Trophoblast cell (in vitro differentiated cells and primary cell): ENCODE results near the gene SLC30A3.

Source experiments
- DNase-seq, 2 donors: peaks; one replicate each; pipeline ENCODE4 v3.0.0-alpha.2; 2016
- H2AFZ ChIP-seq: 2 replicates; pipeline ENCODE4 v1.6.1; 2013; ENCODE audit warnings: low read length, moderate library complexity, mild to moderate bottlenecking; ENCODE audit not compliant: insufficient read depth, poor library complexity
- H2AK5ac ChIP-seq: 2 replicates; pipeline ENCODE4 v1.6.1; 2013; ENCODE audit warnings: mild to moderate bottlenecking, low read length
- H2BK120ac ChIP-seq: 2 replicates; pipeline ENCODE4 v1.6.1; 2013; ENCODE audit warnings: low read length, mild to moderate bottlenecking, moderate library complexity; ENCODE audit not compliant: insufficient read depth, poor library complexity
- H2BK12ac ChIP-seq: 2 replicates; pipeline ENCODE4 v1.6.1; 2013; ENCODE audit warnings: mild to moderate bottlenecking, low read length, moderate library complexity
- H2BK5ac ChIP-seq: 2 replicates; pipeline ENCODE4 v1.6.1; 2013; ENCODE audit warnings: low read length, low read depth, moderate library complexity, mild to moderate bottlenecking; ENCODE audit not compliant: poor library complexity
- H3K14ac ChIP-seq: 2 replicates; pipeline ENCODE4 v1.6.1; 2013; ENCODE audit warnings: mild to moderate bottlenecking, low read length
- H3K18ac ChIP-seq: 2 replicates; pipeline ENCODE4 v1.6.1; 2013; ENCODE audit warnings: mild to moderate bottlenecking, low read length
- H3K23ac ChIP-seq: 2 replicates; pipeline ENCODE4 v1.6.1; 2013; ENCODE audit warnings: low read length
- H3K27ac ChIP-seq: 2 replicates; pipeline ENCODE4 v1.5.1; 2013; ENCODE audit warnings: low read depth, mild to moderate bottlenecking, inconsistent platforms, low read length, moderate library complexity
- H3K27me3 ChIP-seq: 2 replicates; pipeline ENCODE4 v1.6.1; 2013; ENCODE audit warnings: inconsistent platforms, mild to moderate bottlenecking, low read length, moderate library complexity; ENCODE audit not compliant: insufficient read depth
- H3K36me3 ChIP-seq, 2 experiments: 1 replicate in 1 of 2; 2 replicates in 1 of 2; pipeline ENCODE4 v1.6.1; 2013; ENCODE audit warnings: low read length in 2 of 2, mild to moderate bottlenecking in 2 of 2, moderate library complexity in 1 of 2; ENCODE audit not compliant: insufficient read depth in 2 of 2, control insufficient read depth in 1 of 2
- H3K4ac ChIP-seq: 2 replicates; pipeline ENCODE4 v1.6.1; 2013; ENCODE audit warnings: low read depth, mild to moderate bottlenecking, low read length, moderate library complexity
- H3K4me1 ChIP-seq, 2 experiments: 1 replicate in 1 of 2; 2 replicates in 1 of 2; pipeline ENCODE4 v1.6.1; 2013; ENCODE audit warnings: low read length in 2 of 2, mild to moderate bottlenecking in 2 of 2, moderate library complexity in 1 of 2; ENCODE audit not compliant: insufficient read depth in 2 of 2, control insufficient read depth in 1 of 2
- H3K4me2 ChIP-seq: 2 replicates; pipeline ENCODE4 v1.6.1; 2013; ENCODE audit warnings: inconsistent platforms, mild to moderate bottlenecking, low read length, moderate library complexity
- H3K4me3 ChIP-seq: 2 replicates; pipeline ENCODE4 v1.5.1; 2013; ENCODE audit warnings: mild to moderate bottlenecking, low read depth, low read length, inconsistent platforms
- H3K79me1 ChIP-seq: one replicate; pipeline ENCODE4 v1.6.1; 2013; ENCODE audit warnings: low read length
- H3K79me2 ChIP-seq: 2 replicates; pipeline ENCODE4 v1.6.1; 2013; ENCODE audit warnings: low read length, mild to moderate bottlenecking; ENCODE audit not compliant: control insufficient read depth, insufficient read depth, poor library complexity
- H3K9ac ChIP-seq: 2 replicates; pipeline ENCODE4 v1.6.1; 2013; ENCODE audit warnings: mild to moderate bottlenecking, low read length
- H3K9me3 ChIP-seq: 2 replicates; pipeline ENCODE4 v1.6.1; 2013; ENCODE audit warnings: low read depth, mild to moderate bottlenecking, control low read depth, inconsistent platforms, low read length; ENCODE audit not compliant: insufficient read depth
- H4K12ac ChIP-seq: 2 replicates; pipeline ENCODE4 v1.6.1; 2013; ENCODE audit warnings: low read depth, mild to moderate bottlenecking, low read length, moderate library complexity
- H4K8ac ChIP-seq: 2 replicates; pipeline ENCODE4 v1.6.1; 2013; ENCODE audit warnings: low read depth, mild to moderate bottlenecking, low read length, moderate library complexity
- H4K91ac ChIP-seq: one replicate; pipeline ENCODE4 v1.6.1; 2013; ENCODE audit warnings: low read depth, mild to moderate bottlenecking, low read length, moderate library complexity
- WGBS: extraction: QIAGEN DNeasy Blood & Tissue Kit; methylation state at CpG from one replicate; pipeline ENCODE4 v1.1.7; 2013; ENCODE audit warnings: missing lambda C conversion rate; ENCODE audit not compliant: insufficient read length, insufficient coverage; ENCODE audit errors: extremely low coverage; 5-methylcytosine and 5-hydroxymethylcytosine counted together

Gene SLC30A3

DNA sequence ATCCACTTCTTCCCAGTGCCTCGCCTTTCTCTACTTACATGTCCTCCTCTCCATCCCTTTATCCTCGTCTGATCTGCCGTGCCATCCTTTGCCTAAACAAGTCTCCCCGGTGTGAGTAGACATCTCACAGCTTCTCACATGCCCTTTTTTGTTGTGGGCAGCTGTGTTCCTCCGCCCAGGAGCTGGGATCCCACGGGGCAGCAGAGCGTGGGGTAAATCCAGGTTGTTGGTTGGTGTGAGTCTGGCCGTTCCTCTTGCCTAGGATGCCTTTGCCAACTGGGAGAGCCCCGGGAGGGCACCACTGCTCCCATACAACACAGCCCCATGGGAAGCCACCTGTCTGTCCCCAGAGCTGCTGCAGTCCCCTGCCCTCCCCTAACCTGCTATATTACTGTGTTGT lies 22.4 kb downstream of the SLC30A3 start:
- H4K12ac ChIP-seq = no peak overlapping the region
- H3K4me1 ChIP-seq = no peaks in the 10 kb centered on the region
- no peaks in the 10 kb centered on the region for H3K27me3 ChIP-seq
- WGBS = no CpG with 5 or more reads among the region's 9 CpGs
- H3K9ac ChIP-seq = no peak overlapping the region
- no peak overlapping the region for H2BK5ac ChIP-seq
- no peak overlapping the region for H3K23ac ChIP-seq
- H2BK12ac ChIP-seq = no peak overlapping the region
- no peak overlapping the region for H2BK120ac ChIP-seq
- H2AFZ ChIP-seq = no peak overlapping the region
- no peak overlapping the region for H3K14ac ChIP-seq
- DNase-seq = no peak
- H4K8ac ChIP-seq = no peak overlapping the region
- H3K79me1 ChIP-seq = no peaks in the 10 kb centered on the region
- no peak overlapping the region for H3K4me3 ChIP-seq
- H3K36me3 ChIP-seq = peaks cover 85 to 92% of the 10 kb centered on the region in 2 experiments
- no peak overlapping the region for H2AK5ac ChIP-seq
- no peak overlapping the region for H3K4me2 ChIP-seq
- H3K27ac ChIP-seq = no peak overlapping the region
- no peak overlapping the region for H4K91ac ChIP-seq
- H3K4ac ChIP-seq = no peak overlapping the region
- H3K79me2 ChIP-seq = no peaks in the 10 kb centered on the region
- peaks cover 9% of the 10 kb centered on the region for H3K9me3 ChIP-seq
- no peak overlapping the region for H3K18ac ChIP-seq

DNA sequence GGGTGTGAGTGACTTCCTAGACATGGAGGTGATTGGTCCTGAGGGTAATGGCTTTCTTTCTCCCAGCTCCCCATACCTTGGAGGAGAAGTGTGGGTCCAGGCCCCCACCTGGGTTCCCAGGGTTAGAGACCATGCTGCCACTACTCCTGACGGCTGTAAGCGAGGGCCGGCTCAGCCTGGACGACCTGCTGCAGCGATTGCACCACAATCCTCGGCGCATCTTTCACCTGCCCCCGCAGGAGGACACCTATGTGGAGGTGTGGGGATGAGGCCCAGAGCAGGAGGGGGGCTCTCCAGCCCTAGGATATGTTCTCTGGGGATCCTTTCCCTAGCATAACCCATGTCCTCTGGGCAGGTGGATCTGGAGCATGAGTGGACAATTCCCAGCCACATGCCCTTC lies 23.9 kb downstream of the SLC30A3 start:
- Histone ChIP-seq H4K91ac (no peak overlapping the region), H2BK12ac (no peak overlapping the region), H3K9me3 (peaks cover 9% of the 10 kb centered on the region), H3K14ac (no peak overlapping the region), H3K4ac (no peak overlapping the region), H3K36me3 (peaks cover 94% of the 10 kb centered on the region in 2 experiments), H3K27me3 (no peaks in the 10 kb centered on the region), H3K23ac (no peak overlapping the region), H2AFZ (no peak overlapping the region), H3K79me2 (no peaks in the 10 kb centered on the region), H4K8ac (no peak overlapping the region), H3K4me1 (no peaks in the 10 kb centered on the region), H4K12ac (no peak overlapping the region), H3K4me2 (no peak overlapping the region), H3K79me1 (no peaks in the 10 kb centered on the region), H3K9ac (no peak overlapping the region), H2BK5ac (no peak overlapping the region), H3K4me3 (no peak overlapping the region), H2AK5ac (no peak overlapping the region), H3K27ac (no peak overlapping the region), H2BK120ac (no peak overlapping the region), H3K18ac (no peak overlapping the region)
- no CpG with 5 or more reads among the region's 8 CpGs for WGBS
- no peak for DNase-seq

DNA sequence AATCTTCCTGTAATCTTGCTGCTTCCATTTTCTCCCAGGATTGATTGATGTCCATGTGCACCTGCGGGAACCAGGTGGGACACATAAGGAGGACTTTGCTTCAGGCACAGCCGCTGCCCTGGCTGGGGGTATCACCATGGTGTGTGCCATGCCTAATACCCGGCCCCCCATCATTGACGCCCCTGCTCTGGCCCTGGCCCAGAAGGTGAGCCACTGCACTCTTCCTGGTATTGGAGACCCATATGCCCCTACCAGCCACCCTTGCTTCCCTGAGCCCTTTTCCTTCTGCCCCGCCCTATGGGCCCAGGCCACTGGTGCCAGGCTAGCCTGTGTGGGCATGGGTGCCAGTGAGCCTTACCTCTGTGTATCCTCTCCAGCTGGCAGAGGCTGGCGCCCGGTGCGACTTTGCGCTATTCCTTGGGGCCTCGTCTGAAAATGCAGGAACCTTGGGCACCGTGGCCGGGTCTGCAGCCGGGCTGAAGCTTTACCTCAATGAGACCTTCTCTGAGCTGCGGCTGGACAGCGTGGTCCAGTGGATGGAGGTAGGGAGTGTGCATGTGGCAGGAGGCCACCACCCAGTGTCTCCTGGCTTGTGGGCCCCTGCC lies 25.4 kb downstream of the SLC30A3 start:
- Histone ChIP-seq H4K8ac (no peak overlapping the region), H3K9ac (no peak overlapping the region), H3K27ac (no peak overlapping the region), H3K4ac (no peak overlapping the region), H3K4me1 (no peaks in the 10 kb centered on the region), H2BK5ac (no peak overlapping the region), H4K12ac (no peak overlapping the region), H4K91ac (no peak overlapping the region), H3K14ac (no peak overlapping the region), H3K18ac (no peak overlapping the region), H3K23ac (no peak overlapping the region), H2AK5ac (no peak overlapping the region), H3K4me2 (no peak overlapping the region), H3K4me3 (no peak overlapping the region), H3K79me2 (no peaks in the 10 kb centered on the region), H2BK12ac (no peak overlapping the region), H3K36me3 (peaks cover 93 to 94% of the 10 kb centered on the region in 2 experiments), H3K27me3 (no peaks in the 10 kb centered on the region), H2BK120ac (no peak overlapping the region), H3K79me1 (no peaks in the 10 kb centered on the region), H3K9me3 (peaks cover 8% of the 10 kb centered on the region), H2AFZ (no peak overlapping the region)
- no peak for DNase-seq
- WGBS = no CpG with 5 or more reads among the region's 15 CpGs

DNA sequence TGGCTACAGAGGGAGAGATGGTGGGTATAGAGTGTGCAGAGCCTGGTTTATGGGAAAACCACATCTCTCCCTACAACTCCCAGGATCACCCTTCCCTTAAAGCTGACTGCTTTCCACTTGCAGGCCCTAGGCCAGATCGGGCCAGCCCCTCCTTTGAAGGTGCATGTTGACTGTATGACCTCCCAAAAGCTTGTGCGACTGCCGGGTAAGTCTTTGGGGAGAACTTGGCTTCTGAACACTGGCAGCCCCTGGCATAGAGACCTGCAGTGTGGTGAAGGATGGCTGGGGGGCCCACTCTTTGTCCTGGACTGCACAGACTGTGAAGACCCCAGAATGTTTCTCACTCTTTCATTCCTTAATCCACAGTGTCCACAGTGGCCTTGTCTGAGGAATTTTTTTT lies 26.2 kb downstream of the SLC30A3 start:
- Histone ChIP-seq H2AK5ac (no peak overlapping the region), H2BK5ac (no peak overlapping the region), H3K27me3 (no peaks in the 10 kb centered on the region), H3K9me3 (peaks cover 9% of the 10 kb centered on the region), H3K4ac (no peak overlapping the region), H4K8ac (no peak overlapping the region), H4K12ac (no peak overlapping the region), H3K36me3 (peaks cover 93 to 94% of the 10 kb centered on the region in 2 experiments), H3K79me2 (no peaks in the 10 kb centered on the region), H2BK120ac (no peak overlapping the region), H3K79me1 (no peaks in the 10 kb centered on the region), H3K18ac (no peak overlapping the region), H3K23ac (no peak overlapping the region), H3K4me2 (no peak overlapping the region), H3K4me3 (no peak overlapping the region), H3K9ac (no peak overlapping the region), H3K4me1 (no peaks in the 10 kb centered on the region), H2AFZ (no peak overlapping the region), H2BK12ac (no peak overlapping the region), H3K27ac (no peak overlapping the region), H4K91ac (no peak overlapping the region), H3K14ac (no peak overlapping the region)
- no peak for DNase-seq
- no CpG with 5 or more reads among the region's 3 CpGs for WGBS
